22Rv1 (cell line): Measurements from ENCODE around the gene FAM168B.

ENCODE experiments used
- ZFX ChIP-seq: fragments of 450-650 bp; IDR thresholded peaks from 2 replicates; pipeline ENCODE4 v1.6.1; 2017; ENCODE audit warnings: antibody characterized with exemption, borderline replicate concordance
- TF ChIP-seq, protein P1 (sequence below): fragments of 450-650 bp; IDR thresholded peaks from 2 replicates; pipeline ENCODE4 v1.5.1; 2017; ENCODE audit warnings: mild to moderate bottlenecking

GRCh38 chr2:131093696-131094462 lies 619 bp upstream of the FAM168B start:
- TF ChIP-seq, protein P1, sequence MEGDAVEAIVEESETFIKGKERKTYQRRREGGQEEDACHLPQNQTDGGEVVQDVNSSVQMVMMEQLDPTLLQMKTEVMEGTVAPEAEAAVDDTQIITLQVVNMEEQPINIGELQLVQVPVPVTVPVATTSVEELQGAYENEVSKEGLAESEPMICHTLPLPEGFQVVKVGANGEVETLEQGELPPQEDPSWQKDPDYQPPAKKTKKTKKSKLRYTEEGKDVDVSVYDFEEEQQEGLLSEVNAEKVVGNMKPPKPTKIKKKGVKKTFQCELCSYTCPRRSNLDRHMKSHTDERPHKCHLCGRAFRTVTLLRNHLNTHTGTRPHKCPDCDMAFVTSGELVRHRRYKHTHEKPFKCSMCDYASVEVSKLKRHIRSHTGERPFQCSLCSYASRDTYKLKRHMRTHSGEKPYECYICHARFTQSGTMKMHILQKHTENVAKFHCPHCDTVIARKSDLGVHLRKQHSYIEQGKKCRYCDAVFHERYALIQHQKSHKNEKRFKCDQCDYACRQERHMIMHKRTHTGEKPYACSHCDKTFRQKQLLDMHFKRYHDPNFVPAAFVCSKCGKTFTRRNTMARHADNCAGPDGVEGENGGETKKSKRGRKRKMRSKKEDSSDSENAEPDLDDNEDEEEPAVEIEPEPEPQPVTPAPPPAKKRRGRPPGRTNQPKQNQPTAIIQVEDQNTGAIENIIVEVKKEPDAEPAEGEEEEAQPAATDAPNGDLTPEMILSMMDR, result no peak
- no peak for TF ChIP-seq ZFX
